GM15510 (cell line): ENCODE measurements around the gene CAMTA1.

Experiments used
- POLR2A ChIP-seq: IDR thresholded peaks from 3 replicates; pipeline ENCODE4 v1.6.1; 2011; ENCODE audit warnings: borderline replicate concordance; ENCODE audit not compliant: insufficient read length; ENCODE audit errors: extremely low read depth

The CAMTA1 gene

GRCh38 chr1:7019510-7019909 lies 234.3 kb downstream of the CAMTA1 start:
- TF ChIP-seq POLR2A: no peak

GRCh38 chr1:7022058-7022457 lies 236.8 kb downstream of the CAMTA1 start:
- no peak for TF ChIP-seq POLR2A

- no peak for TF ChIP-seq POLR2A
These were observed 239.8 kb downstream of the CAMTA1 start for GRCh38 chr1:7025013-7025412.

- TF ChIP-seq POLR2A: no peak
These were observed 240.9 kb downstream of the CAMTA1 start for GRCh38 chr1:7026169-7026568.

GRCh38 chr1:7032992-7033391 lies 247.7 kb downstream of the CAMTA1 start:
- no peak for TF ChIP-seq POLR2A

GRCh38 chr1:7036386-7036785 lies 251.1 kb downstream of the CAMTA1 start:
- no peak for TF ChIP-seq POLR2A

GRCh38 chr1:7039590-7040220 lies 254.5 kb downstream of the CAMTA1 start:
- TF ChIP-seq POLR2A: no peak

- TF ChIP-seq POLR2A: no peak
These were observed 255.9 kb downstream of the CAMTA1 start for GRCh38 chr1:7040969-7041695.

GRCh38 chr1:7042322-7043190 lies 257.3 kb downstream of the CAMTA1 start:
- no peak for TF ChIP-seq POLR2A

GRCh38 chr1:7043191-7043549 lies 257.9 kb downstream of the CAMTA1 start:
- no peak for TF ChIP-seq POLR2A

GRCh38 chr1:7043719-7044535 lies 258.7 kb downstream of the CAMTA1 start:
- TF ChIP-seq POLR2A: no peak

- TF ChIP-seq POLR2A: no peak
These were observed 260.6 kb downstream of the CAMTA1 start for GRCh38 chr1:7045897-7046296.

GRCh38 chr1:7046314-7046713 lies 261.1 kb downstream of the CAMTA1 start:
- TF ChIP-seq POLR2A: no peak

- TF ChIP-seq POLR2A: no peak
These were observed 261.6 kb downstream of the CAMTA1 start for GRCh38 chr1:7046891-7047290.

- TF ChIP-seq POLR2A: no peak
These were observed 262.6 kb downstream of the CAMTA1 start for GRCh38 chr1:7047866-7048265.
